ENCODE data around the gene WDR41. TPM values are rescaled to one million over a fixed set of nuclear protein-coding genes. Genes with fewer than 3 reads are reported as not detected.
A peak's percentile ranks its signal among the peaks of the same experiment; 100 is the strongest.

The WDR41 gene
- total and polyA plus RNA-seq, 8 donors: 11.4 to 103 (median 35.7) TPM

DNA sequence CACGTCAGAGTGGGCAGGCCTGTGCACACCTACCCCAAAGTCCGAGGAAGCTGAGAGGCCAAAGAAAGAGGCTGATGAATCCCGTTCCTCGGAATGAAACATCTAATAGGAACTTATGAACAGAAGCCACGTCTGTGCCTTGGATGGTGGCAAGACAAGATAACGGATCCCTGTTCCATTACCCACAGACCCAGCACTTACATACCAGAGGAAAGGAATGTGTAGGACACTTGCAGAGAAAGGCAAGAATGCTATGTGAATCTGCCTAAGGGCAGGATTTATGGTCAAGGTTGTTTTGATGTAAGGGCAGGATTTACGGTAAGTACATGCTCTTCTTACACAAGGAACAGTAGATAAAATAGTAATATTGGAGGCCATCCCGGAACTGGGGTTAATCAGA is 93.2 kb downstream of the WDR41 start:
- H3K4me3 ChIP-seq: no peak overlapping the region
- no peaks in the 10 kb centered on the region for H3K36me3 ChIP-seq
- 90 to 97% (median 94%) methylated on average over 7 to 8 of the region's 8 CpGs for WGBS, 5 donors
- no peaks in the 10 kb centered on the region for H3K9me3 ChIP-seq
- intact Hi-C loops (cut with DNase I; ENCODE audit: low total_unique reads): no loop called here
- no peaks in the 10 kb centered on the region for H3K27me3 ChIP-seq
- no peak for TF ChIP-seq POLR2AphosphoS5 (IDR thresholded peaks at IDR 0.05)
- no peak for TF ChIP-seq EP300 (IDR thresholded peaks at IDR 0.05)
- no peak for TF ChIP-seq POLR2A (IDR thresholded peaks at IDR 0.05)
- TF ChIP-seq, protein P1, sequence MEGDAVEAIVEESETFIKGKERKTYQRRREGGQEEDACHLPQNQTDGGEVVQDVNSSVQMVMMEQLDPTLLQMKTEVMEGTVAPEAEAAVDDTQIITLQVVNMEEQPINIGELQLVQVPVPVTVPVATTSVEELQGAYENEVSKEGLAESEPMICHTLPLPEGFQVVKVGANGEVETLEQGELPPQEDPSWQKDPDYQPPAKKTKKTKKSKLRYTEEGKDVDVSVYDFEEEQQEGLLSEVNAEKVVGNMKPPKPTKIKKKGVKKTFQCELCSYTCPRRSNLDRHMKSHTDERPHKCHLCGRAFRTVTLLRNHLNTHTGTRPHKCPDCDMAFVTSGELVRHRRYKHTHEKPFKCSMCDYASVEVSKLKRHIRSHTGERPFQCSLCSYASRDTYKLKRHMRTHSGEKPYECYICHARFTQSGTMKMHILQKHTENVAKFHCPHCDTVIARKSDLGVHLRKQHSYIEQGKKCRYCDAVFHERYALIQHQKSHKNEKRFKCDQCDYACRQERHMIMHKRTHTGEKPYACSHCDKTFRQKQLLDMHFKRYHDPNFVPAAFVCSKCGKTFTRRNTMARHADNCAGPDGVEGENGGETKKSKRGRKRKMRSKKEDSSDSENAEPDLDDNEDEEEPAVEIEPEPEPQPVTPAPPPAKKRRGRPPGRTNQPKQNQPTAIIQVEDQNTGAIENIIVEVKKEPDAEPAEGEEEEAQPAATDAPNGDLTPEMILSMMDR (IDR thresholded peaks at IDR 0.05): no peak
- H3K4me1 ChIP-seq: no peaks in the 10 kb centered on the region
- DNase-seq: no peak
- no peak overlapping the region for H3K27ac ChIP-seq

DNA sequence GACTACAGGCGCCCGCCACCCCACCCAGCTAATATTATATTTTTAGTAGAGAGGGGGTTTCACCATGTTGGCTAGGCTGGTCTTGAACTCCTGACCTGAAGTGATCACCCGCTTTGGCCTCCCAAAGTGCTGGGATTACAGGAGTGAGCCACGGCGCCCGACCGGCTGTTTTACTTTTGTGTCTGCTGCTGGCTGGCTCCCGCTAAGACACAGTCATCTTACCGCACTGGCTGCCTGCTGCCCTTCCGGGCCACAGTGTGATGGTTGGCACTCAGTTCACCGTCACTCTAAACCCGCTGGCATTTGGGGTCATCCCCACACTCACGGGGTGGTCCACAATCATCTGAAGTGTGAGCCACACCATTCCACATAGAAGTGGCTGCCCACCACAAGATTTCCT is 93.7 kb downstream of the WDR41 start:
- WGBS, 5 donors: 95 to 97% (median 97%) methylated on average over 13 of the region's 13 CpGs
- Histone ChIP-seq H3K36me3 (no peaks in the 10 kb centered on the region), H3K4me3 (no peak overlapping the region), H3K4me1 (no peaks in the 10 kb centered on the region), H3K27ac (no peak overlapping the region), H3K9me3 (no peaks in the 10 kb centered on the region), H3K27me3 (no peaks in the 10 kb centered on the region)
- no peak for DNase-seq
- intact Hi-C loops (cut with DNase I; ENCODE audit: low total_unique reads): no loop called here
- TF ChIP-seq POLR2A (IDR thresholded peaks at IDR 0.05) (no peak), POLR2AphosphoS5 (IDR thresholded peaks at IDR 0.05) (no peak), EP300 (IDR thresholded peaks at IDR 0.05) (no peak)
- TF ChIP-seq, protein P1 (IDR thresholded peaks at IDR 0.05): no peak

- WGBS, 5 donors: 41 to 70% (median 52%) methylated on average over 5 of the region's 5 CpGs
- TF ChIP-seq POLR2A (IDR thresholded peaks at IDR 0.05): no peak
- TF ChIP-seq, protein P1 (IDR thresholded peaks at IDR 0.05): no peak
- no peak for TF ChIP-seq POLR2AphosphoS5 (IDR thresholded peaks at IDR 0.05)
- TF ChIP-seq EP300 (IDR thresholded peaks at IDR 0.05): no peak
- Histone ChIP-seq H3K27me3 (no peaks in the 10 kb centered on the region), H3K9me3 (no peaks in the 10 kb centered on the region), H3K4me3 (no peak overlapping the region), H3K27ac (no peak overlapping the region), H3K4me1 (no peaks in the 10 kb centered on the region), H3K36me3 (no peaks in the 10 kb centered on the region)
- peak in 1 of 2 donors; percentile 68 for DNase-seq
- intact Hi-C loops (cut with DNase I; ENCODE audit: low total_unique reads): no loop called here
These were observed 94.3 kb downstream of the WDR41 start for GRCh38 chr5:77397686-77398292.

- intact Hi-C loops (cut with DNase I; ENCODE audit: low total_unique reads): no loop called here
- 82 to 94% (median 93%) methylated on average over 1 of the region's 1 CpG for whole genome bisulfite sequencing, 5 donors
- TF ChIP-seq, protein P1 (IDR thresholded peaks at IDR 0.05): no peak
- TF ChIP-seq EP300 (IDR thresholded peaks at IDR 0.05) (no peak), POLR2AphosphoS5 (IDR thresholded peaks at IDR 0.05) (no peak), POLR2A (IDR thresholded peaks at IDR 0.05) (no peak)
- Histone ChIP-seq H3K9me3 (no peaks in the 10 kb centered on the region), H3K36me3 (no peaks in the 10 kb centered on the region), H3K4me1 (peaks cover 0 to 2% (median 0%) of the 10 kb centered on the region in 4 donors), H3K4me3 (no peak overlapping the region), H3K27me3 (no peaks in the 10 kb centered on the region), H3K27ac (no peak overlapping the region)
- DNase-seq: no peak
These were observed 96.1 kb downstream of the WDR41 start for GRCh38 chr5:77396017-77396416.
